Islet of Langerhans (tissue), 1 donor: ENCODE measurements around the gene TACC3.

Experiments
- FAIRE-seq: peaks from one replicate; lab custom pipeline; 2011; peaks lifted over from hg19 to GRCh38; lab: Jason Lieb, UNC

Gene TACC3

GRCh38 chr4:1746919-1747602 is 25.7 kb downstream of the TACC3 start:
- FAIRE-seq = no peak

- no peak for FAIRE-seq
Measured at GRCh38 chr4:1747603-1747967, 26.3 kb downstream of the TACC3 start.

- no peak for FAIRE-seq
Measured at GRCh38 chr4:1748465-1748995, 27.2 kb downstream of the TACC3 start.

GRCh38 chr4:1749370-1749769 is 28.0 kb downstream of the TACC3 start:
- FAIRE-seq = no peak

- no peak for FAIRE-seq
Measured at GRCh38 chr4:1749826-1750225, 28.5 kb downstream of the TACC3 start.

GRCh38 chr4:1750381-1751154 is 29.2 kb downstream of the TACC3 start:
- FAIRE-seq = no peak

GRCh38 chr4:1751155-1751918 is 30.0 kb downstream of the TACC3 start:
- FAIRE-seq = no peak

- FAIRE-seq = no peak
Measured at GRCh38 chr4:1751919-1752283, 30.6 kb downstream of the TACC3 start.

- FAIRE-seq = no peak
Measured at GRCh38 chr4:1752284-1753041, 31.1 kb downstream of the TACC3 start.

- no peak for FAIRE-seq
Measured at GRCh38 chr4:1753294-1753696, 32.0 kb downstream of the TACC3 start.

GRCh38 chr4:1753697-1754311 is 32.5 kb downstream of the TACC3 start:
- no peak for FAIRE-seq

GRCh38 chr4:1754336-1754735 is 33.0 kb downstream of the TACC3 start:
- no peak for FAIRE-seq

- no peak for FAIRE-seq
Measured at GRCh38 chr4:1755297-1755696, 34.0 kb downstream of the TACC3 start.

- no peak for FAIRE-seq
Measured at GRCh38 chr4:1756079-1756478, 34.8 kb downstream of the TACC3 start.

- FAIRE-seq = no peak
Measured at GRCh38 chr4:1756893-1757779, 35.8 kb downstream of the TACC3 start.

- no peak for FAIRE-seq
Measured at GRCh38 chr4:1757836-1758235, 36.5 kb downstream of the TACC3 start.

GRCh38 chr4:1758306-1759121 is 37.2 kb downstream of the TACC3 start:
- no peak for FAIRE-seq

GRCh38 chr4:1759170-1759817 is 38.0 kb downstream of the TACC3 start:
- no peak for FAIRE-seq

GRCh38 chr4:1759818-1760223 is 38.5 kb downstream of the TACC3 start:
- FAIRE-seq = no peak
